H1 (cell line): Measurements from ENCODE around the gene LRRC27. TPM values are rescaled to one million over a fixed set of nuclear protein-coding genes. Genes with fewer than 3 reads are reported as not detected.

Experiments
- CTCF ChIA-PET: fragments of 300-600 bp; sonication (Branson Sonifier 250); formaldehyde crosslinking; loops from one replicate; lab custom pipeline; 2021; ENCODE audit not compliant: partially characterized antibody; lab: Charles Lee
- POLR2A ChIA-PET: fragments of 300-600 bp; sonication (Branson Sonifier 250); formaldehyde crosslinking; loops from one replicate; lab custom pipeline; 2021; ENCODE audit warnings: inconsistent platforms; ENCODE audit not compliant: partially characterized antibody; lab: Charles Lee
- DNase-seq, 2 experiments: peaks; one replicate each; pipeline versions ENCODE4 v3.0.0 to v3.0.0-alpha.2; 2010 to 2022; ENCODE audit warnings: low spot score in 2 of 2, low read depth in 1 of 2, mixed read lengths in 1 of 2
- FAIRE-seq: peaks from 2 replicates; lab custom pipeline; 2011; peaks lifted over from hg19 to GRCh38; lab: Jason Lieb, UNC
- H2AFZ ChIP-seq: 2 replicates; pipeline ENCODE4 v1.8.1; 2012; ENCODE audit warnings: low read length, inconsistent platforms
- H2AK5ac ChIP-seq: 2 replicates; pipeline ENCODE4 v1.6.1; 2013; ENCODE audit warnings: low read depth, low read length
- H2BK120ac ChIP-seq: replicated peaks from 2 replicates; pipeline ENCODE3; 2013; ENCODE audit warnings: low read depth, low read length, inconsistent platforms
- H2BK12ac ChIP-seq: 2 replicates; pipeline ENCODE4 v1.6.1; 2013; ENCODE audit warnings: low read depth, low read length
- H2BK15ac ChIP-seq: 2 replicates; pipeline ENCODE4 v1.6.1; 2013; ENCODE audit warnings: low read length
- H2BK20ac ChIP-seq: 2 replicates; pipeline ENCODE4 v1.6.1; 2013; ENCODE audit warnings: low read length
- H2BK5ac ChIP-seq: 2 replicates; pipeline ENCODE4 v1.6.1; 2013; ENCODE audit warnings: low read depth, low read length
- H3K14ac ChIP-seq: 2 replicates; pipeline ENCODE4 v1.6.1; 2013; ENCODE audit warnings: inconsistent platforms; ENCODE audit not compliant: insufficient read length
- H3K18ac ChIP-seq: 2 replicates; pipeline ENCODE4 v1.6.1; 2013; ENCODE audit warnings: low read length; ENCODE audit errors: extremely low read depth
- H3K23ac ChIP-seq: 2 replicates; pipeline ENCODE4 v1.6.1; 2013; ENCODE audit warnings: inconsistent platforms; ENCODE audit not compliant: insufficient read length
- H3K23me2 ChIP-seq: 2 replicates; pipeline ENCODE4 v1.6.1; 2013; ENCODE audit warnings: low read depth, low read length
- H3K27ac ChIP-seq: 2 replicates; pipeline ENCODE4 v1.6.1; 2011; ENCODE audit warnings: low read depth, low read length, inconsistent platforms
- H3K27me3 ChIP-seq, 4 experiments: replicated peaks in 1 of 4; 1 replicate in 1 of 4; 2 replicates in 3 of 4; pipeline versions ENCODE4 v1.6.1 to v1.8.1; 2011 to 2013; ENCODE audit warnings: low read length in 3 of 4, mild to moderate bottlenecking in 3 of 4, inconsistent platforms in 2 of 4, mixed read lengths in 2 of 4, moderate library complexity in 1 of 4; ENCODE audit not compliant: control insufficient read depth in 3 of 4, insufficient read depth in 3 of 4; ENCODE audit errors: extremely low read depth in 1 of 4
- H3K36me3 ChIP-seq, 4 experiments: 2 replicates each; pipeline versions ENCODE4 v1.6.1 to v1.8.1; 2011 to 2013; ENCODE audit warnings: mild to moderate bottlenecking in 4 of 4, low read length in 3 of 4, moderate library complexity in 2 of 4, control low read depth in 1 of 4, inconsistent platforms in 1 of 4; ENCODE audit not compliant: insufficient read depth in 4 of 4, control insufficient read depth in 2 of 4
- H3K4ac ChIP-seq: replicated peaks from 2 replicates; pipeline ENCODE3; 2013; ENCODE audit warnings: low read length, low read depth, mixed read lengths, inconsistent platforms; ENCODE audit not compliant: insufficient read length
- H3K4me1 ChIP-seq, 4 experiments: replicated peaks in 1 of 4; 1 replicate in 1 of 4; 2 replicates in 3 of 4; pipeline versions ENCODE4 v1.6.1 to v1.8.1; 2011 to 2013; ENCODE audit warnings: low read length in 3 of 4, inconsistent platforms in 2 of 4, mixed read lengths in 1 of 4; ENCODE audit not compliant: insufficient read depth in 4 of 4, control insufficient read depth in 3 of 4
- H3K4me2 ChIP-seq, 2 experiments: 2 replicates each; pipeline versions ENCODE4 v1.6.1 to v1.8.1; 2011 to 2013; ENCODE audit warnings: low read depth in 2 of 2, low read length in 2 of 2, control low read depth in 1 of 2, inconsistent platforms in 1 of 2, mild to moderate bottlenecking in 1 of 2; ENCODE audit not compliant: insufficient read depth in 1 of 2
- H3K4me3 ChIP-seq, 4 experiments: fragments of 200-600, 300-600 bp in 1 of 4; sonication (generic), shearing (Covaris generic), sonication (Bioruptor Twin) in 1 of 4; 2 replicates each; pipeline versions ENCODE4 v1.5.1 to v1.8.1; 2011 to 2016; ENCODE audit warnings: low read length in 4 of 4, low read depth in 3 of 4, control low read depth in 2 of 4, inconsistent platforms in 2 of 4, mild to moderate bottlenecking in 2 of 4, mixed read lengths in 1 of 4, moderate library complexity in 1 of 4; ENCODE audit not compliant: insufficient read depth in 2 of 4; ENCODE audit errors: extremely low read depth in 1 of 4
- H3K56ac ChIP-seq: replicated peaks from 2 replicates; pipeline ENCODE3; 2013; ENCODE audit warnings: low read depth, mild to moderate bottlenecking, mixed read lengths, low read length, inconsistent platforms; ENCODE audit not compliant: insufficient read length
- H3K79me1 ChIP-seq: 2 replicates; pipeline ENCODE4 v1.6.1; 2013; ENCODE audit warnings: low read depth, low read length, control low read depth
- H3K79me2 ChIP-seq, 2 experiments: 2 replicates each; pipeline versions ENCODE4 v1.6.1 to v1.8.1; 2012 to 2013; ENCODE audit warnings: low read length in 2 of 2, mild to moderate bottlenecking in 2 of 2, inconsistent platforms in 1 of 2; ENCODE audit not compliant: insufficient read depth in 2 of 2, control insufficient read depth in 1 of 2
- H3K9ac ChIP-seq, 4 experiments: replicated peaks in 1 of 4; 1 replicate in 1 of 4; 2 replicates in 3 of 4; pipeline versions ENCODE4 v1.6.1 to v1.8.1; 2011 to 2013; ENCODE audit warnings: low read depth in 3 of 4, low read length in 3 of 4, control low read depth in 2 of 4, mild to moderate bottlenecking in 2 of 4, moderate library complexity in 2 of 4, inconsistent platforms in 1 of 4; ENCODE audit errors: extremely low read depth in 1 of 4
- H3K9me3 ChIP-seq, 2 experiments: 2 replicates each; pipeline versions ENCODE4 v1.6.1 to v1.8.1; 2012 to 2013; ENCODE audit warnings: mild to moderate bottlenecking in 2 of 2, moderate library complexity in 2 of 2, control low read depth in 1 of 2, inconsistent platforms in 1 of 2, low read depth in 1 of 2, low read length in 1 of 2, mixed read lengths in 1 of 2; ENCODE audit not compliant: insufficient read depth in 2 of 2
- H4K20me1 ChIP-seq, 2 experiments: replicated peaks in 1 of 2; 2 replicates each; pipeline versions ENCODE3 to v1.8.1; 2011 to 2013; ENCODE audit warnings: inconsistent platforms in 2 of 2, low read length in 2 of 2, mild to moderate bottlenecking in 1 of 2; ENCODE audit not compliant: insufficient read depth in 2 of 2, control insufficient read depth in 1 of 2
- H4K5ac ChIP-seq: 2 replicates; pipeline ENCODE4 v1.6.1; 2013; ENCODE audit warnings: low read length, low read depth, mixed read lengths, inconsistent platforms; ENCODE audit not compliant: insufficient read length
- H4K8ac ChIP-seq: 2 replicates; pipeline ENCODE4 v1.8.0; 2013; ENCODE audit warnings: mild to moderate bottlenecking, moderate library complexity, low read length, inconsistent platforms; ENCODE audit not compliant: insufficient read depth; ENCODE audit errors: extremely low read depth
- H4K91ac ChIP-seq: replicated peaks from 2 replicates; pipeline ENCODE3; 2013; ENCODE audit warnings: low read length, mixed read lengths, inconsistent platforms; ENCODE audit not compliant: insufficient read length
- E2F6 ChIP-seq: IDR thresholded peaks from 2 replicates; pipeline ENCODE4 v1.6.1; 2012; ENCODE audit warnings: inconsistent platforms
- GABPA ChIP-seq: IDR thresholded peaks from 2 replicates; pipeline ENCODE4 v1.6.1; 2011; ENCODE audit warnings: mild to moderate bottlenecking, low read length, moderate library complexity, borderline replicate concordance; ENCODE audit not compliant: insufficient read depth
- JUN ChIP-seq: IDR thresholded peaks from 2 replicates; pipeline ENCODE4 v1.6.1; 2011; ENCODE audit warnings: low read depth, mild to moderate bottlenecking, improper control_type of control experiment, low read length
- JUND ChIP-seq: IDR thresholded peaks from 2 replicates; pipeline ENCODE4 v1.6.1; 2011; ENCODE audit warnings: mild to moderate bottlenecking, improper control_type of control experiment, low read length
- KDM4A ChIP-seq: IDR thresholded peaks from one replicate; pipeline ENCODE4 v1.7.1; 2012; ENCODE audit warnings: low read depth, mild to moderate bottlenecking, moderate library complexity, low read length, inconsistent platforms; ENCODE audit not compliant: severe bottlenecking
- NRF1 ChIP-seq: IDR thresholded peaks from 2 replicates; pipeline ENCODE4 v1.6.1; 2011; ENCODE audit warnings: mild to moderate bottlenecking, low read depth, low read length, improper control_type of control experiment
- POLR2A ChIP-seq, 2 experiments: IDR thresholded peaks; 1 replicate in 1 of 2; 2 replicates in 1 of 2; pipeline ENCODE4 v1.6.1; 2011; ENCODE audit warnings: low read depth in 2 of 2, low read length in 2 of 2, mild to moderate bottlenecking in 2 of 2; ENCODE audit errors: control extremely low read depth in 1 of 2
- RFX5 ChIP-seq: IDR thresholded peaks from 2 replicates; pipeline ENCODE4 v1.6.1; 2011; ENCODE audit warnings: low read depth, low read length, improper control_type of control experiment, borderline replicate concordance
- SIRT6 ChIP-seq: IDR thresholded peaks from one replicate; pipeline ENCODE4 v1.7.1; 2012; ENCODE audit warnings: low read length, inconsistent platforms
- SP1 ChIP-seq: IDR thresholded peaks from 2 replicates; pipeline ENCODE4 v1.6.1; 2011; ENCODE audit warnings: low read depth, low read length
- SRF ChIP-seq: IDR thresholded peaks from 2 replicates; pipeline ENCODE4 v1.6.1; 2011; ENCODE audit warnings: mild to moderate bottlenecking, low read depth, low read length, moderate library complexity
- TCF12 ChIP-seq: IDR thresholded peaks from 2 replicates; pipeline ENCODE4 v1.6.1; 2011; ENCODE audit warnings: low read depth, mild to moderate bottlenecking, low read length
- YY1 ChIP-seq: IDR thresholded peaks from 2 replicates; pipeline ENCODE4 v1.6.1; 2011; ENCODE audit warnings: low read depth, mild to moderate bottlenecking, low read length
- WGBS, 2 experiments: shearing (Covaris generic) in 1 of 2; methylation state at CpG; one replicate each; pipeline versions ENCODE4 v1.1.6 to v1.1.7; 2013 to 2015; ENCODE audit warnings: low lambda C conversion rate in 2 of 2, mixed read lengths in 2 of 2, inconsistent platforms in 1 of 2, low coverage in 1 of 2, missing lambda C conversion rate in 1 of 2; ENCODE audit not compliant: insufficient replicate concordance in 2 of 2, insufficient coverage in 1 of 2, insufficient read length in 1 of 2; ENCODE audit errors: extremely low coverage in 1 of 2, missing lambda C conversion rate in 1 of 2; 5-methylcytosine and 5-hydroxymethylcytosine counted together
- polyA plus RNA-seq, 7 experiments: library from polyadenylated mRNA; depleted of rRNA in 3 of 7; stranded (reverse) in 5 of 7; unstranded in 2 of 7; fragments of >200 nt in 5 of 7; fragments of 200-250 nt in 2 of 7; gene quantifications; 1 replicate in 5 of 7; 2 replicates in 1 of 7; 4 replicates in 1 of 7; pipeline versions ENCODE4 v1.2.1 to v1.2.3, GENCODE V29; 2011 to 2013; ENCODE audit warnings: missing spikeins in 2 of 7, mixed read lengths in 2 of 7
- total RNA-seq: library from RNA; stranded (reverse); fragmentation: NEBNext Ultra II Directional; extraction: Animal tissue kit (Norgen Biotek cat#: 25700); gene quantifications from 2 replicates; pipeline ENCODE4 v1.2.1, GENCODE V29; 2021
- TF ChIP-seq, protein P1 (sequence below): IDR thresholded peaks from 2 replicates; pipeline ENCODE4 v1.6.1; 2011; ENCODE audit warnings: low read length, improper control_type of control experiment

LRRC27 gene
- total and polyA plus RNA-seq, 2 of the 8 experiments (the other 6 are each of a cell fraction or from before 2014, with no cell fraction given) = 1.2 to 3.8 TPM

GRCh38 chr10:132350391-132350790 is 18.4 kb downstream of the LRRC27 start:
- Histone ChIP-seq H3K18ac (no peak overlapping the region), H3K4ac (no peak overlapping the region), H4K5ac (no peak overlapping the region), H2AK5ac (no peak overlapping the region), H3K36me3 (no peaks in the 10 kb centered on the region), H2BK12ac (no peak overlapping the region), H3K56ac (no peak overlapping the region), H2AFZ (no peak overlapping the region), H2BK15ac (no peak overlapping the region), H3K4me2 (no peak overlapping the region), H3K4me3 (no peak overlapping the region), H3K27me3 (peaks cover 0 to 2% (median 1%) of the 10 kb centered on the region in 4 experiments; a peak in 1 of 7 replicates), H4K20me1 (no peaks in the 10 kb centered on the region), H3K4me1 (0 out of 7 replicates have a peak, but pooled peaks cover 0 to 3% (median 0%) of the 10 kb centered on the region in 4 experiments), H3K23ac (no peak overlapping the region), H3K14ac (no peak overlapping the region), H4K8ac (no peak overlapping the region), H3K9me3 (no peaks in the 10 kb centered on the region), H3K79me2 (no peaks in the 10 kb centered on the region), H4K91ac (no peak overlapping the region), H2BK120ac (no peak overlapping the region), H3K27ac (no peak overlapping the region), H3K23me2 (no peaks in the 10 kb centered on the region), H2BK5ac (no peak overlapping the region), H3K79me1 (no peaks in the 10 kb centered on the region), H3K9ac (no peak overlapping the region), H2BK20ac (no peak overlapping the region)
- FAIRE-seq = no peak
- DNase-seq = no peak
- CTCF ChIA-PET = interaction anchor here (0.7 to 5.0 kb wide), 12 partner anchors 11 to 131 kb away, joined by 3 to 54 read pairs (median 5); partner anchors contain the start of gene LRRC27
- TF ChIP-seq YY1 (no peak), RFX5 (no peak), JUND (no peak), SRF (no peak), POLR2A (IDR thresholded peaks at IDR 0.05; ENCODE audit: control extremely low read depth in 1 of 2, low read depth in 2 of 2, low read length in 2 of 2) (no peak), GABPA (no peak), SP1 (no peak), TCF12 (no peak), JUN (no peak), E2F6 (no peak), NRF1 (no peak), SIRT6 (no peak), KDM4A (no peak)
- TF ChIP-seq, protein P1, sequence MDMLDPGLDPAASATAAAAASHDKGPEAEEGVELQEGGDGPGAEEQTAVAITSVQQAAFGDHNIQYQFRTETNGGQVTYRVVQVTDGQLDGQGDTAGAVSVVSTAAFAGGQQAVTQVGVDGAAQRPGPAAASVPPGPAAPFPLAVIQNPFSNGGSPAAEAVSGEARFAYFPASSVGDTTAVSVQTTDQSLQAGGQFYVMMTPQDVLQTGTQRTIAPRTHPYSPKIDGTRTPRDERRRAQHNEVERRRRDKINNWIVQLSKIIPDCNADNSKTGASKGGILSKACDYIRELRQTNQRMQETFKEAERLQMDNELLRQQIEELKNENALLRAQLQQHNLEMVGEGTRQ = no peak
- POLR2A ChIA-PET = interaction anchor here (1.3 kb wide), 1 partner anchor 127 kb away, joined by 3 read pairs; no protein-coding TSS in a partner anchor
- WGBS, 2 experiments = 91% methylated on average over 11 of the region's 11 CpGs; no CpG with 5 or more reads in 1 of the 2 experiments
